OCI-LY1 (cell line): Measurements from ENCODE around the gene ATP2C1.

Experiments used
- H2AFZ ChIP-seq: fragments of 200-600 bp; sonication (generic), shearing (Covaris generic); 2 replicates; pipeline ENCODE4 v1.6.0; 2014; ENCODE audit warnings: antibody characterized with exemption, mild to moderate bottlenecking, low read length
- H3F3A ChIP-seq: fragments of 200-600 bp; sonication (generic), shearing (Covaris generic); 2 replicates; pipeline ENCODE4 v1.6.0; 2014; ENCODE audit warnings: mild to moderate bottlenecking, antibody characterized with exemption, low read length, moderate library complexity; ENCODE audit not compliant: insufficient read depth
- H3K27ac ChIP-seq: fragments of 200-600 bp; sonication (generic); 2 replicates; pipeline ENCODE4 v1.5.1; 2014; ENCODE audit warnings: low read length, mixed run types, mild to moderate bottlenecking, low read depth; ENCODE audit not compliant: poor library complexity, severe bottlenecking
- H3K27me3 ChIP-seq: fragments of 200-600 bp; sonication (generic); 2 replicates; pipeline ENCODE4 v1.6.0; 2014; ENCODE audit warnings: antibody characterized with exemption, mild to moderate bottlenecking, low read length, moderate library complexity; ENCODE audit not compliant: insufficient read depth
- H3K36me3 ChIP-seq: fragments of 200-600 bp; sonication (generic); 2 replicates; pipeline ENCODE4 v1.6.1; 2014; ENCODE audit warnings: mild to moderate bottlenecking, antibody characterized with exemption, low read length, moderate library complexity, mixed read lengths; ENCODE audit not compliant: insufficient read depth
- H3K4me1 ChIP-seq: fragments of 200-600 bp; sonication (generic); 2 replicates; pipeline ENCODE4 v1.5.1; 2014; ENCODE audit warnings: mild to moderate bottlenecking, low read length, moderate library complexity; ENCODE audit not compliant: insufficient read depth, severe bottlenecking
- H3K4me2 ChIP-seq: fragments of 200-600 bp; sonication (generic), shearing (Covaris generic); 2 replicates; pipeline ENCODE4 v1.6.1; 2014; ENCODE audit warnings: low read length
- H3K4me3 ChIP-seq: fragments of 200-600 bp; sonication (generic); 2 replicates; pipeline ENCODE4 v1.5.1; 2014; ENCODE audit warnings: low read length, low read depth, mild to moderate bottlenecking, mixed read lengths; ENCODE audit not compliant: poor library complexity, severe bottlenecking
- H3K79me2 ChIP-seq: fragments of 200-600 bp; shearing (Covaris generic); 2 replicates; pipeline ENCODE4 v1.6.1; 2016; ENCODE audit warnings: mixed run types, low read length, mixed read lengths; ENCODE audit not compliant: insufficient read depth
- H3K9ac ChIP-seq: fragments of 200-600 bp; sonication (generic), shearing (Covaris generic); 2 replicates; pipeline ENCODE4 v1.6.1; 2014; ENCODE audit warnings: mild to moderate bottlenecking, low read length, mixed read lengths
- H3K9me2 ChIP-seq: fragments of 200-600 bp; sonication (generic), shearing (Covaris generic); 2 replicates; pipeline ENCODE4 v1.6.1; 2014; ENCODE audit warnings: low read depth, mild to moderate bottlenecking, low read length, mixed read lengths
- H3K9me3 ChIP-seq: fragments of 200-600 bp; shearing (Covaris generic); 2 replicates; pipeline ENCODE4 v1.6.1; 2014; ENCODE audit warnings: low read length, mixed read lengths
- H4K20me1 ChIP-seq: fragments of 200-600 bp; sonication (generic), shearing (Covaris generic); 2 replicates; pipeline ENCODE4 v1.6.0; 2016; ENCODE audit warnings: mild to moderate bottlenecking, low read length; ENCODE audit not compliant: insufficient read depth
- EZH2 ChIP-seq: fragments of 200-600 bp; sonication (generic), shearing (Covaris generic); IDR thresholded peaks from 2 replicates; pipeline ENCODE4 v1.8.0; 2017; ENCODE audit warnings: borderline replicate concordance, mixed run types, mild to moderate bottlenecking, antibody characterized with exemption, low read length, moderate library complexity, mixed read lengths
- TF ChIP-seq, protein P1 (sequence below): fragments of 200-600 bp; sonication (generic), shearing (Covaris generic); IDR thresholded peaks from 2 replicates; pipeline ENCODE4 v1.5.1; 2017; ENCODE audit warnings: mild to moderate bottlenecking, antibody characterized with exemption, low read length, moderate library complexity, mixed read lengths

Gene ATP2C1

DNA sequence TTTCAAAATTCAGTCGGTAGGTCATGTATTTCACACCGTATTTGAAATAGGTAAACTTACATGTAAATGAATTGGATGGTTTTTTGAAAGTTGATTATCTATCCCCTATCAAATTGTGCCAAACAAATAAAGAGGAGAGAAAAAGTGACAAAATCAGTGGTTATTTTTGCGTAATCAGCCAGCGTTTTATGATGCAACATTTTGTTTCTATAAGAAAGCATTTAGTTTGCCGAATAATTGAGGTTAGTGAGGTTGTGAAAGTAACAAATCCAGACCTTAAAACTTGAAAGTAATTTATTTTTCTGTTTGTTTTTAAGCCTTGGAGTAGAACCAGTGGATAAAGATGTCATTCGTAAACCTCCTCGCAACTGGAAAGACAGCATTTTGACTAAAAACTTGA is 103.4 kb downstream of the ATP2C1 start:
- Histone ChIP-seq H3K36me3 (peaks cover 78% of the 10 kb centered on the region), H3F3A (no peaks in the 10 kb centered on the region)

GRCh38 chr3:131001071-131001470 is 107.2 kb downstream of the ATP2C1 start:
- no peaks in the 10 kb centered on the region for H3K9me3 ChIP-seq
- H3K4me3 ChIP-seq: no peak overlapping the region
- no peak for TF ChIP-seq EZH2
- TF ChIP-seq, protein P1, sequence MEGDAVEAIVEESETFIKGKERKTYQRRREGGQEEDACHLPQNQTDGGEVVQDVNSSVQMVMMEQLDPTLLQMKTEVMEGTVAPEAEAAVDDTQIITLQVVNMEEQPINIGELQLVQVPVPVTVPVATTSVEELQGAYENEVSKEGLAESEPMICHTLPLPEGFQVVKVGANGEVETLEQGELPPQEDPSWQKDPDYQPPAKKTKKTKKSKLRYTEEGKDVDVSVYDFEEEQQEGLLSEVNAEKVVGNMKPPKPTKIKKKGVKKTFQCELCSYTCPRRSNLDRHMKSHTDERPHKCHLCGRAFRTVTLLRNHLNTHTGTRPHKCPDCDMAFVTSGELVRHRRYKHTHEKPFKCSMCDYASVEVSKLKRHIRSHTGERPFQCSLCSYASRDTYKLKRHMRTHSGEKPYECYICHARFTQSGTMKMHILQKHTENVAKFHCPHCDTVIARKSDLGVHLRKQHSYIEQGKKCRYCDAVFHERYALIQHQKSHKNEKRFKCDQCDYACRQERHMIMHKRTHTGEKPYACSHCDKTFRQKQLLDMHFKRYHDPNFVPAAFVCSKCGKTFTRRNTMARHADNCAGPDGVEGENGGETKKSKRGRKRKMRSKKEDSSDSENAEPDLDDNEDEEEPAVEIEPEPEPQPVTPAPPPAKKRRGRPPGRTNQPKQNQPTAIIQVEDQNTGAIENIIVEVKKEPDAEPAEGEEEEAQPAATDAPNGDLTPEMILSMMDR: no peak
- no peaks in the 10 kb centered on the region for H3K4me1 ChIP-seq
- H3K27me3 ChIP-seq: no peaks in the 10 kb centered on the region
- no peaks in the 10 kb centered on the region for H3K9me2 ChIP-seq
- H3F3A ChIP-seq: no peaks in the 10 kb centered on the region
- no peaks in the 10 kb centered on the region for H4K20me1 ChIP-seq
- H3K9ac ChIP-seq: no peak overlapping the region
- no peak overlapping the region for H3K4me2 ChIP-seq
- H2AFZ ChIP-seq: no peak overlapping the region
- H3K27ac ChIP-seq: no peak overlapping the region
- peaks cover 88% of the 10 kb centered on the region for H3K36me3 ChIP-seq
- no peaks in the 10 kb centered on the region for H3K79me2 ChIP-seq

More for the DNA sequence above, 103.4 kb downstream of the ATP2C1 start:
- Histone ChIP-seq H3K4me1 (no peaks in the 10 kb centered on the region), H3K27ac (no peak overlapping the region), H2AFZ (no peak overlapping the region), H3K79me2 (no peaks in the 10 kb centered on the region), H3K9ac (no peak overlapping the region), H3K9me3 (no peaks in the 10 kb centered on the region), H4K20me1 (no peaks in the 10 kb centered on the region), H3K9me2 (no peaks in the 10 kb centered on the region), H3K4me3 (no peak overlapping the region), H3K4me2 (no peak overlapping the region), H3K27me3 (no peaks in the 10 kb centered on the region)
- TF ChIP-seq, protein P1: no peak
- TF ChIP-seq EZH2: no peak

DNA sequence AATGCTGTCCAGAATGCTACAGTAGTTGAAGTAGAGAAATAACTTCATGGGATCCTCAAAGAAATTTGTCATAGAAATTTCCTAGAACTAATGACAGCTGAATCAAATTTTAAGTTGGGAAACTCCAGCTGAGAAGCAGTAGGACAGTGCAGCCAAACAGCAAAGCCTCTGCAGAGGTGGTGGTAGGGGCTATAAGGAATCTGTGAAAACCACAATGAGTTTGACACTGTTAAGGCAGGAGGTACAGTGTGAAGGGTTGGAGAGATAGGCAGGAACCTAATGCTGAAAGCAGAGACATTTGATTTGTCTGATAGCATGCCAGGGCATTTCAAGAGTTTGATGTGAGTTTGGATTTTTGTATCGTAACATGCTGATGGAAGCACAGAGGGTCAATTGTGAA is 110.7 kb downstream of the ATP2C1 start:
- Histone ChIP-seq H3K9me3 (no peaks in the 10 kb centered on the region), H2AFZ (no peak overlapping the region), H3K9ac (no peak overlapping the region), H3K27me3 (no peaks in the 10 kb centered on the region), H3K79me2 (no peaks in the 10 kb centered on the region), H4K20me1 (no peaks in the 10 kb centered on the region), H3K36me3 (peaks cover 83% of the 10 kb centered on the region), H3K4me1 (no peaks in the 10 kb centered on the region), H3K27ac (no peak overlapping the region), H3F3A (no peaks in the 10 kb centered on the region), H3K4me2 (no peak overlapping the region), H3K4me3 (no peak overlapping the region), H3K9me2 (no peaks in the 10 kb centered on the region)
- no peak for TF ChIP-seq EZH2
- TF ChIP-seq, protein P1: no peak
